ENCODE data around the gene RNPEPL1. TPM values are rescaled to one million over a fixed set of nuclear protein-coding genes. Genes with fewer than 3 reads are reported as not detected.

Gene RNPEPL1
- total RNA-seq, 1 donor from 2014 or later, result 196 TPM

DNA sequence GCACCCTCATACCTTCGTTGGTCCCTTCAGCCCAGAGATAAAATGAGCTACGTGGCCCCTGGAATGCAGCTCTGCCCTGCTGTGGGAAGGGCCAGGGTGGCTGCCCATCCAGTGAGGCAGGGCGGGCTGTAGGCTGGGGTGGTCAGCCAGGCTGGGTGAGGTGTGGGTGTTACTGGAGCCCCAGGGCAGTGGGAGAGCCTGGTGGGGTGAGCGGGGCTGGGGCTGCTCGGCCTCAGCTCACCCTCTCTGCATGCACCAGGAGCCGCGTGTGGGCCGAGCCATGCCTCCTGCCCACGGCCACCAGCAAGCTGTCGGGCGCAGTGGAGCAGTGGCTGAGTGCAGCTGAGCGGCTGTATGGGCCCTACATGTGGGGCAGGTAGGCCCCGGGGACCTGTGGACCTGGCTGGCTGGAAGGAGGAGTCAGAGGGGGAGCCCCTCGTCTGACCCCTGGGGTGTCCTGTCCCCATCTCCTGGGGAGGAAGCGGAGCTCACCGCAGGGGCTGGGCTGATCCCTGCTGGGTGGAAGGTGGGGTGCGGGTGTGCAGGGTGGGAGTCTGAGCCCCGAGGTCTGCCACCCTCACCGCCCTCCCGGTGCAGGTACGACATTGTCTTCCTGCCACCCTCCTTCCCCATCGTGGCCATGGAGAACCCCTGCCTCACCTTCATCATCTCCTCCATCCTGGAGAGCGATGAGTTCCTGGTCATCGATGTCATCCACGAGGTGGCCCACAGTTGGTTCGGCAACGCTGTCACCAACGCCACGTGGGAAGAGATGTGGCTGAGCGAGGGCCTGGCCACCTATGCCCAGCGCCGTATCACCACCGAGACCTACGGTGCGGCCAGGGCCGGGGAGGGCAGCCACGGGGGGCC, 5.5 kb downstream of the RNPEPL1 start:
- intact Hi-C loops (cut with DNase I), result no loop called here
- H3K36me3 ChIP-seq, result peaks cover 37 to 57% of the 10 kb centered on the region in 2 donors

GRCh38 chr2:240574386-240575100, 6.3 kb downstream of the RNPEPL1 start:
- intact Hi-C loops (cut with DNase I), result no loop called here
- peaks cover 37 to 57% of the 10 kb centered on the region in 2 donors for H3K36me3 ChIP-seq
- no peaks in the 10 kb centered on the region for H3K9me3 ChIP-seq
- H3K27me3 ChIP-seq, result no peaks in the 10 kb centered on the region
- peaks cover 0 to 10% of the 10 kb centered on the region in 2 donors for H3K4me1 ChIP-seq
- no peak for DNase-seq (ENCODE audit: low spot score in 2 of 2)
- no peak overlapping the region for H3K4me3 ChIP-seq
- TF ChIP-seq, protein P1, sequence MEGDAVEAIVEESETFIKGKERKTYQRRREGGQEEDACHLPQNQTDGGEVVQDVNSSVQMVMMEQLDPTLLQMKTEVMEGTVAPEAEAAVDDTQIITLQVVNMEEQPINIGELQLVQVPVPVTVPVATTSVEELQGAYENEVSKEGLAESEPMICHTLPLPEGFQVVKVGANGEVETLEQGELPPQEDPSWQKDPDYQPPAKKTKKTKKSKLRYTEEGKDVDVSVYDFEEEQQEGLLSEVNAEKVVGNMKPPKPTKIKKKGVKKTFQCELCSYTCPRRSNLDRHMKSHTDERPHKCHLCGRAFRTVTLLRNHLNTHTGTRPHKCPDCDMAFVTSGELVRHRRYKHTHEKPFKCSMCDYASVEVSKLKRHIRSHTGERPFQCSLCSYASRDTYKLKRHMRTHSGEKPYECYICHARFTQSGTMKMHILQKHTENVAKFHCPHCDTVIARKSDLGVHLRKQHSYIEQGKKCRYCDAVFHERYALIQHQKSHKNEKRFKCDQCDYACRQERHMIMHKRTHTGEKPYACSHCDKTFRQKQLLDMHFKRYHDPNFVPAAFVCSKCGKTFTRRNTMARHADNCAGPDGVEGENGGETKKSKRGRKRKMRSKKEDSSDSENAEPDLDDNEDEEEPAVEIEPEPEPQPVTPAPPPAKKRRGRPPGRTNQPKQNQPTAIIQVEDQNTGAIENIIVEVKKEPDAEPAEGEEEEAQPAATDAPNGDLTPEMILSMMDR (IDR thresholded peaks at IDR 0.05), result no peak
- no peak overlapping the region for H3K27ac ChIP-seq

More for the DNA sequence above, 5.5 kb downstream of the RNPEPL1 start:
- no peak overlapping the region for H3K4me3 ChIP-seq
- DNase-seq (ENCODE audit: low spot score in 2 of 2), result no peak
- no peaks in the 10 kb centered on the region for H3K9me3 ChIP-seq
- peaks cover 3 to 16% of the 10 kb centered on the region in 2 donors for H3K4me1 ChIP-seq
- H3K27me3 ChIP-seq, result no peaks in the 10 kb centered on the region
- H3K27ac ChIP-seq, result no peak overlapping the region
- TF ChIP-seq, protein P1 (IDR thresholded peaks at IDR 0.05), result no peak

DNA sequence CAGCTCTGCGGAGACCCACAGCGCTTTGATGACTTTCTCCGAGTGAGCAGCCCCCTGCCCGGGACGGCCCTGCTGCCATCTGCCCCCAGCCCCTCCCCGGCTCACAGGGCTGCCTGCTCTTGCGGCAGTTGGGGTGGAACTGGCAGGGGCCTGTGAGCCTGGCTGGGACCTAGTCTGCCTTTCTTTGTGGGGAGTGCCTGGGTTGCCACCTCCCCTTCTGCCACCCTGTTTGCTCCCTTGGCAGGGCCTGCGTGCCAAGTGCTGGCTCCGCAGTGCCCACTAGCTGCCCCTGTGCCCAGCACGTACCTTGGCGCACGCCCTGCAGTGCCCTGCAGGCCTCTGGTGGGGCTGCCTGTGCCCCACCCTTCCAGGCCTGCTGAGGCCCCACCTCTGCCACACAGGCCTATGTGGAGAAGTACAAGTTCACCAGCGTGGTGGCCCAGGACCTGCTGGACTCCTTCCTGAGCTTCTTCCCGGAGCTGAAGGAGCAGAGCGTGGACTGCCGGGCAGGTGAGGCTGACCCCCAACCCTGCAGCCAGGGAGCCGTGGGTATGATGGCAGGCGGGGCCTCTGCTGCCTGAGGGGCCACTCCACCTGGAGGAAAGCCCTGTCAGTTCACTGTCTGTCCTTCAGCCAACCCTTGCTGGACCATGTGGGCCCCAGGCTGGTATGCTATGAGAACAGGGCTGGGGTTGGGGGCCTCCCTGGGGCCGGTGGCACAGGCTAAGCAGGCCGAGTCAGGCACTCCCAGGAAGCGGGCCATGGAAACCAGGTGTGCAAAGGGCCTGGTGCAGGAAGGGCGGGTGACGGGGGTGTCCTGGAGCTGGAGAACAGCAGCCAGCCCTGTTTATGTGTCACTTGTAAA, 7.0 kb downstream of the RNPEPL1 start:
- TF ChIP-seq, protein P1 (IDR thresholded peaks at IDR 0.05), result no peak
- no peaks in the 10 kb centered on the region for H3K9me3 ChIP-seq
- H3K27ac ChIP-seq, result no peak overlapping the region
- intact Hi-C loops (cut with DNase I), result no loop called here
- peaks cover 37 to 57% of the 10 kb centered on the region in 2 donors for H3K36me3 ChIP-seq
- peaks cover 0 to 2% of the 10 kb centered on the region in 2 donors for H3K4me1 ChIP-seq
- DNase-seq (ENCODE audit: low spot score in 2 of 2), result no peak
- H3K4me3 ChIP-seq, result no peak overlapping the region
- H3K27me3 ChIP-seq, result no peaks in the 10 kb centered on the region

- no peaks in the 10 kb centered on the region for H3K27me3 ChIP-seq
- intact Hi-C loops (cut with DNase I), result no loop called here
- no peaks in the 10 kb centered on the region for H3K4me1 ChIP-seq
- H3K9me3 ChIP-seq, result no peaks in the 10 kb centered on the region
- peaks cover 37 to 57% of the 10 kb centered on the region in 2 donors for H3K36me3 ChIP-seq
- DNase-seq (ENCODE audit: low spot score in 2 of 2), result no peak
- H3K4me3 ChIP-seq, result no peak overlapping the region
- no peak overlapping the region for H3K27ac ChIP-seq
- TF ChIP-seq, protein P1 (IDR thresholded peaks at IDR 0.05), result no peak
Observed at GRCh38 chr2:240576036-240576435, 7.8 kb downstream of the RNPEPL1 start.

DNA sequence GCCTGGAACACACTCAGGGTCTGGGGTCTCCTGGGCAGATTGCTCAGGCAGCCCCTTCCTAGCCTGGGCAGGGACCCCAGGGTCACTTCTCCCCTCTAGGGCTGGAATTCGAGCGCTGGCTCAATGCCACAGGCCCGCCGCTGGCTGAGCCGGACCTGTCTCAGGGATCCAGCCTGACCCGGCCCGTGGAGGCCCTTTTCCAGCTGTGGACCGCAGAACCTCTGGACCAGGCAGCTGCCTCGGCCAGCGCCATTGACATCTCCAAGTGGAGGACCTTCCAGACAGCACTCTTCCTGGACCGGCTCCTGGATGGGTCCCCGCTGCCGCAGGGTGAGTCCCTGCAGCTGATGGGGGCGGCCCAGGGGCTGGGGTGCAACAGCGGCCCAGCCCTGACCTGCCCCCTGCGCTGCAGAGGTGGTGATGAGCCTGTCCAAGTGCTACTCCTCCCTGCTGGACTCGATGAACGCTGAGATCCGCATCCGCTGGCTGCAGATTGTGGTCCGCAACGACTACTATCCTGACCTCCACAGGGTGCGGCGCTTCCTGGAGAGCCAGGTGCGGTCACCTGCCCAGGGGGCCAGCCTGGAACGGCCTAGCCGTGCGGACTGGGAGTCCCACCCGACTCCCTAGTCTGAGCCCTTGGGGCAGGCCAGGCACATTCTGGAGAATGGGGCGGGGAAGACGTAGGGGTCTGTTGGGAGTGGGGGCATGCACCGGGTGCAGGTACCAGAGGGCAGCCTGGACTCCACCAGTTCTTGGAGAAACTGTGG, 8.3 kb downstream of the RNPEPL1 start:
- TF ChIP-seq, protein P1 (IDR thresholded peaks at IDR 0.05), result no peak
- Histone ChIP-seq H3K27me3 (no peaks in the 10 kb centered on the region), H3K4me3 (no peak overlapping the region), H3K9me3 (no peaks in the 10 kb centered on the region), H3K36me3 (peaks cover 37 to 57% of the 10 kb centered on the region in 2 donors), H3K4me1 (no peaks in the 10 kb centered on the region), H3K27ac (no peak overlapping the region)
- no peak for DNase-seq (ENCODE audit: low spot score in 2 of 2)
- intact Hi-C loops (cut with DNase I), result no loop called here

All from ascending aorta (tissue), 2 donors.